GM12872 (cell line): ENCODE measurements around the gene SLC45A1.

ENCODE experiments used
- CTCF ChIP-seq: IDR thresholded peaks from 3 replicates; pipeline ENCODE4 v1.5.1; 2011; ENCODE audit warnings: low read depth, mild to moderate bottlenecking, low read length, moderate library complexity; ENCODE audit not compliant: insufficient read depth

Gene SLC45A1

GRCh38 chr1:8312235-8313218 lies 5.4 kb upstream of the SLC45A1 start:
- no peak for TF ChIP-seq CTCF

GRCh38 chr1:8313231-8313630 lies 4.7 kb upstream of the SLC45A1 start:
- TF ChIP-seq CTCF = no peak

- TF ChIP-seq CTCF = peak; percentile 83
Observed at GRCh38 chr1:8314346-8315280, 3.3 kb upstream of the SLC45A1 start.

- TF ChIP-seq CTCF = peak; percentile 14; the same call in 1 of the 3 replicates
Observed at GRCh38 chr1:8315573-8316475, 2.1 kb upstream of the SLC45A1 start.

GRCh38 chr1:8318436-8318835 lies 522 bp downstream of the SLC45A1 start:
- TF ChIP-seq CTCF = no peak

- no peak for TF ChIP-seq CTCF
Observed at GRCh38 chr1:8321612-8322011, 3.7 kb downstream of the SLC45A1 start.
